ENCODE measurements around the gene DUSP1.

DNA sequence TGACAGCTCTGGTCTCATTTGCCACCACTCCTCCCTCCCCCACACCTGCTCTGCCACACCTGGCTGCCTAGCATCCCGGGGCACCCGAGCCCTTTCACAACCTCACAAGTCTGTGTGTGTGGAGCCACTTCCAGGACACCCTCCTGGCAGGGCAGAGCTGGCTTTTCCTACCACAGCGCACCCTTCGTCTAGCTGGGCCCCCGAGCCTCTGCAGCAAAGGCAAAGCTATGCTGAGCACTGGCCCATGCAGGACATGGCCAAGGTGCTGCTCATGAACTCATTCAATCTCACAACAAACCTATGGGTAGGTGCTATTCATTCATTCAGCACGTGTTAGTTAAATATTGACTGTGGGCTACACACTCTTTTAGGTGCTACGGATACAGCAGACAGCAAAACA is 43.4 kb downstream of the DUSP1 start:
- TF ChIP-seq CTCF (IDR thresholded peaks at IDR 0.05) (no peak), POLR2A (IDR thresholded peaks at IDR 0.05) (no peak)

Measured in thyroid gland (tissue), 4 donors.